ENCODE measurements around the gene SLC25A46. TPM values are rescaled to one million over a fixed set of nuclear protein-coding genes. Genes with fewer than 3 reads are reported as not detected.

SLC25A46 gene
- total and polyA plus RNA-seq, 2 donors (not counting 1 experiment from before 2014, with no cell fraction given) = 17.6 to 36.9 TPM

- Histone ChIP-seq H3K4me1 (ENCODE audit: control insufficient read depth in 2 of 2, insufficient read depth in 2 of 2, low read length in 2 of 2) (peaks cover 14 to 17% of the 10 kb centered on the region in 2 donors), H3K4me2 (replicated peaks; ENCODE audit: low read depth, low read length, poor library complexity, severe bottlenecking) (no peak overlapping the region), H3K27me3 (replicated peaks in 1 of 4; ENCODE audit: control extremely low read depth in 1 of 4, control insufficient read depth in 3 of 4, insufficient read depth in 4 of 4, low read length in 3 of 4) (peaks cover 0 to 4% (median 2%) of the 10 kb centered on the region in 4 experiments), H3K36me3 (replicated peaks in 1 of 2; ENCODE audit: control extremely low read depth in 1 of 2, control insufficient read depth in 1 of 2, extremely low read depth in 1 of 2, insufficient read depth in 2 of 2, low read length in 1 of 2) (no peaks in the 10 kb centered on the region), H3K79me2 (ENCODE audit: control insufficient read depth, insufficient read depth, low read length) (peaks cover 20% of the 10 kb centered on the region), H4K20me1 (ENCODE audit: control insufficient read depth, insufficient read depth, low read length, poor library complexity, severe bottlenecking) (no peaks in the 10 kb centered on the region), H3K9ac (ENCODE audit: low read length) (no peak overlapping the region), H3K4me3 (ENCODE audit: control extremely low read depth in 1 of 5, extremely low read depth in 1 of 5, insufficient read depth in 1 of 5, low read depth in 2 of 5, low read length in 4 of 5) (no peak overlapping the region), H3K27ac (ENCODE audit: low read length in 2 of 2) (no peak overlapping the region), H2AFZ (ENCODE audit: insufficient read depth, low read depth, low read length, poor library complexity, severe bottlenecking) (peak overlapping the region; percentile 14), H3K9me3 (ENCODE audit: control extremely low read depth in 1 of 3, control insufficient read depth in 2 of 3, insufficient read depth in 1 of 3, low read length in 2 of 3) (no peaks in the 10 kb centered on the region)
- Mint-ChIP-seq H3K4me3 (peak overlapping the region; percentile 43), H3K4me1 (peaks cover 27% of the 10 kb centered on the region), H3K27ac (no peak overlapping the region), H3K27me3 (peaks cover 20% of the 10 kb centered on the region), H3K9me3 (ENCODE audit: insufficient read depth) (no peaks in the 10 kb centered on the region)
- ChIA-PET POLR2A (no interaction called here), CTCF (no interaction called here)
- no peak for TF ChIP-seq EZH2 (IDR thresholded peaks at IDR 0.05; ENCODE audit: borderline replicate concordance, insufficient read depth, low read depth, low read length, poor library complexity, severe bottlenecking)
- no peak for TF ChIP-seq CTCF (IDR thresholded peaks at IDR 0.05)
- DNase-seq = no peak
- intact Hi-C loops (cut with micrococcal nuclease) = loop anchor here (5.0 kb wide), 2 partner anchors 1049 to 1971 kb away; partner anchors contain the start of gene MAN2A1
- ATAC-seq (ENCODE audit: low read depth) = no peak
- WGBS (ENCODE audit: insufficient coverage) = 93% methylated on average over 3 of the region's 3 CpGs
Measured at GRCh38 chr5:110736753-110737152, 2.1 kb upstream of the SLC25A46 start.

DNA sequence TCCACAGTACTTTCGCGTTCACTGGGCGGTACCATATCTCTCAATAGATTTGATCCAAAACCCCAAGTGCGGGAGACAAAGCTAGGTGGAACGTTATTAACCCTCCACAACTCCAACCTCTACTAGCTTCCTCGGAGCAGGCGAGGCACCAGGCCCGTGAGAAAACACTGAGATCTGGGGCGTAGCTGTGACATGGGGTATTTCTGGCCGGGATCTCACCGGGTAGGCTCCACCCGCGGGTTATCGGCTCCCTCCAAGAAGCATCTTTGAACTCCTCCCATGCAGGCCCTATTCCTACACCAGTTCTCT, 350 bp upstream of the SLC25A46 start:
- peaks cover 29% of the 10 kb centered on the region for H3K4me1 Mint-ChIP-seq
- peak overlapping the region; percentile 95 for H2AFZ ChIP-seq (ENCODE audit: insufficient read depth, low read depth, low read length, poor library complexity, severe bottlenecking)
- H4K20me1 ChIP-seq (ENCODE audit: control insufficient read depth, insufficient read depth, low read length, poor library complexity, severe bottlenecking) = peaks cover 4% of the 10 kb centered on the region
- WGBS (ENCODE audit: insufficient coverage) = 0% methylated on average over 12 of the region's 14 CpGs
- H3K9me3 ChIP-seq (ENCODE audit: control extremely low read depth in 1 of 3, control insufficient read depth in 2 of 3, insufficient read depth in 1 of 3, low read length in 2 of 3) = no peaks in the 10 kb centered on the region
- peaks cover 20% of the 10 kb centered on the region for H3K79me2 ChIP-seq (ENCODE audit: control insufficient read depth, insufficient read depth, low read length)
- H3K27me3 Mint-ChIP-seq = peaks cover 11% of the 10 kb centered on the region
- peak overlapping the region; percentile 82 for H3K9ac ChIP-seq (ENCODE audit: low read length)
- peaks cover 14 to 17% of the 10 kb centered on the region in 2 donors for H3K4me1 ChIP-seq (ENCODE audit: control insufficient read depth in 2 of 2, insufficient read depth in 2 of 2, low read length in 2 of 2)
- peak overlapping the region; percentile 83 to 97 for H3K27ac ChIP-seq (ENCODE audit: low read length in 2 of 2)
- intact Hi-C loops (cut with micrococcal nuclease) = loop anchor here (1.0 to 5.0 kb wide), 6 partner anchors 12 to 1990 kb away; partner anchors contain the start of genes MAN2A1, STARD4 and TMEM232
- no peak for DNase-seq
- peak; percentile 70 for ATAC-seq (ENCODE audit: low read depth)
- peak overlapping the region; percentile 100 for H3K4me3 Mint-ChIP-seq
- ChIA-PET POLR2A (interaction anchor here (1.3 kb wide), 1 partner anchor 12 kb away, joined by 3 read pairs; the partner anchor contains the start of gene TMEM232), CTCF (no interaction called here)
- peaks cover 0 to 4% (median 0%) of the 10 kb centered on the region in 4 experiments for H3K27me3 ChIP-seq (replicated peaks in 1 of 4; ENCODE audit: control extremely low read depth in 1 of 4, control insufficient read depth in 3 of 4, insufficient read depth in 4 of 4, low read length in 3 of 4)
- H3K9me3 Mint-ChIP-seq (ENCODE audit: insufficient read depth) = no peaks in the 10 kb centered on the region
- no peak for TF ChIP-seq CTCF (IDR thresholded peaks at IDR 0.05)
- peak overlapping the region; percentile 84 for H3K4me2 ChIP-seq (replicated peaks; ENCODE audit: low read depth, low read length, poor library complexity, severe bottlenecking)
- H3K4me3 ChIP-seq (ENCODE audit: control extremely low read depth in 1 of 5, extremely low read depth in 1 of 5, insufficient read depth in 1 of 5, low read depth in 2 of 5, low read length in 4 of 5) = peak overlapping the region; percentile 72 to 98 (median 92)
- H3K36me3 ChIP-seq (replicated peaks in 1 of 2; ENCODE audit: control extremely low read depth in 1 of 2, control insufficient read depth in 1 of 2, extremely low read depth in 1 of 2, insufficient read depth in 2 of 2, low read length in 1 of 2) = no peaks in the 10 kb centered on the region
- peak overlapping the region; percentile 99 for H3K27ac Mint-ChIP-seq

All from B cell (primary cell).